HEK293T (cell line): ENCODE data around the gene CTNNBL1.

Source experiments
- CTBP1 ChIP-seq: fragments of 450-650 bp; IDR thresholded peaks from 2 replicates; pipeline ENCODE4 v1.6.1; 2016; ENCODE audit warnings: borderline replicate concordance
- FOXM1 ChIP-seq: fragments of 450-650 bp; IDR thresholded peaks from 2 replicates; pipeline ENCODE4 v1.6.1; 2017; ENCODE audit warnings: mild to moderate bottlenecking, borderline replicate concordance
- HDGF ChIP-seq: fragments of 450-650 bp; IDR thresholded peaks from 2 replicates; pipeline ENCODE4 v1.6.1; 2017; ENCODE audit warnings: antibody characterized with exemption, borderline replicate concordance
- LEF1 ChIP-seq: fragments of 450-650 bp; IDR thresholded peaks from 2 replicates; pipeline ENCODE4 v1.6.1; 2017; ENCODE audit warnings: mild to moderate bottlenecking, borderline replicate concordance
- NFRKB ChIP-seq: fragments of 450-650 bp; IDR thresholded peaks from 2 replicates; pipeline ENCODE4 v1.6.1; 2016; ENCODE audit warnings: mild to moderate bottlenecking, moderate library complexity
- SP1 ChIP-seq: fragments of 450-650 bp; IDR thresholded peaks from 2 replicates; pipeline ENCODE4 v1.6.1; 2017
- TARDBP ChIP-seq: fragments of 450-650 bp; IDR thresholded peaks from 2 replicates; pipeline ENCODE4 v1.6.1; 2016

DNA sequence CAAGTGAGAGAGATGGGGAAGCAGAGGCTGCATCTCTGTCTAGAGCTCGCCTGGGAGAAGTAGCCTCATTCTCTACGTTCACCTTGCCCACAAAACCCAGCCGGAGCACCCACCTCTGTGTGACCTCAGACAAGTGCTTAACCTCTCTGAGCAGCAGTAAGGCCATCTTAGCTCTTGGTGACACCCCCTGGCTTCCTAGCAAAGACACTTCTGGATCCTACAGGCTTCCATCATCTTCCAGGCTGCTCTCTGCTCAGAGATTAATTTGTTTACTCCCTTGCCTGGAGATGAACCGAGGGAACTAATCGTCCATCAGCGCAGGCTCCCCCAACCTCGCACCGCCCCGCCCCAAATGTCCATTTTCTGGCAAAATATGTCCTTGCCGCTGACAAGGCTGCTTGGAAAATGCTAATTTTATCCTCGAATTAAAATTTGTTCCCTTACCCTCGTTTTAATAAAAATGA lies 24.0 kb upstream of the CTNNBL1 start:
- TF ChIP-seq NFRKB, result no peak
- no peak for TF ChIP-seq CTBP1
- no peak for TF ChIP-seq SP1
- no peak for TF ChIP-seq LEF1
- TF ChIP-seq FOXM1, result no peak
- TF ChIP-seq TARDBP, result no peak
- no peak for TF ChIP-seq HDGF
